Thyroid gland (tissue), 4 donors: Measurements from ENCODE around the gene HSD17B10. TPM values are rescaled to one million over a fixed set of nuclear protein-coding genes. Genes with fewer than 3 reads are reported as not detected.

Source experiments
- microRNA-seq: library from miRNA; unstranded; fragments of <30 nt; microRNA quantifications from one replicate; pipeline ENCODE4, GENCODE V29; 2016
- small RNA-seq: library from RNA; depleted of rRNA; stranded (forward); fragments of <200 nt; gene quantifications from one replicate; pipeline ENCODE3, GENCODE V24; 2016
- total RNA-seq, 4 donors: library from RNA; depleted of rRNA; stranded (reverse); fragments of >200 nt; gene quantifications; one replicate each; pipeline ENCODE4 v1.2.3, GENCODE V29; 2016

HSD17B10 gene
- total RNA-seq, 4 donors from 2014 or later: 88.8 to 122 (median 104) TPM

Small RNA genes lying within 50 kb of the gene (microRNA-seq; reads per million reads assigned to microRNA genes)
- gene MIR6857: not detected

Small RNA genes lying within 50 kb of the gene (small RNA-seq; reads per million reads assigned to genes)
- not detected for gene MIR6857
- gene VTRNA3-1P: not detected

Other genes starting within 250 kb of the HSD17B10 start
- 100 to 1,000 TPM in 3 of 4 donors, 10 to 100 TPM in 1; 99.7 to 178 (median 114) TPM for gene KDM5C, start 209.2 kb downstream of the HSD17B10 start, total RNA-seq
- gene IQSEC2, start 152.8 kb downstream of the HSD17B10 start, total RNA-seq: 10 to 100 TPM; 14.1 to 23.7 (median 17.2) TPM
- 10 to 100 TPM; 35.0 to 43.7 (median 36.9) TPM for gene SMC1A, start 11.7 kb downstream of the HSD17B10 start, total RNA-seq
- gene RIBC1, start 11.5 kb downstream of the HSD17B10 start, total RNA-seq: 1 to 10 TPM; 1.4 to 3.8 (median 3.0) TPM